ENCODE results near the gene C17orf107. TPM values are rescaled to one million over a fixed set of nuclear protein-coding genes. Genes with fewer than 3 reads are reported as not detected.

C17orf107 gene
- polyA plus RNA-seq, 1 of the 3 experiments (the other 2 are of a cell fraction): 0.44 TPM

GRCh38 chr17:4861052-4861451 is 38.3 kb upstream of the C17orf107 start:
- Histone ChIP-seq H3K27ac (ENCODE audit: low read depth in 2 of 2, low read length in 1 of 2) (no peak overlapping the region), H3K79me2 (ENCODE audit: insufficient read depth) (peaks cover 33% of the 10 kb centered on the region), H3F3A (replicated peaks; ENCODE audit: insufficient read depth) (no peaks in the 10 kb centered on the region), H3K27me3 (ENCODE audit: insufficient read depth) (no peaks in the 10 kb centered on the region), H3K9ac (no peak overlapping the region), H2AFZ (ENCODE audit: low read depth) (no peak overlapping the region), H4K20me1 (ENCODE audit: insufficient read depth) (no peaks in the 10 kb centered on the region), H3K36me3 (replicated peaks in 1 of 2; ENCODE audit: control insufficient read depth in 1 of 2, insufficient read depth in 2 of 2, low read length in 1 of 2) (no peaks in the 10 kb centered on the region), H3K4me2 (no peak overlapping the region), H3K4me3 (ENCODE audit: low read depth in 2 of 2, low read length in 1 of 2) (no peak overlapping the region), H3K9me2 (no peaks in the 10 kb centered on the region), H3K9me3 (no peaks in the 10 kb centered on the region), H3K4me1 (ENCODE audit: control insufficient read depth in 1 of 2, insufficient read depth in 2 of 2, low read depth in 1 of 2, low read length in 1 of 2) (peaks cover 18 to 32% of the 10 kb centered on the region in 2 experiments)
- WGBS (ENCODE audit: low lambda C conversion rate): 97% methylated on average over 16 of the region's 16 CpGs
- CTCF ChIA-PET: interaction anchor here (1.2 kb wide), 1 partner anchor 71 kb away, joined by 4 read pairs; no protein-coding TSS in a partner anchor
- no peak for DNase-seq
- POLR2A ChIA-PET: no interaction called here
- no peak for TF ChIP-seq RXRA (IDR thresholded peaks at IDR 0.05; ENCODE audit: borderline replicate concordance, low read depth)
- TF ChIP-seq YY1 (IDR thresholded peaks at IDR 0.05; ENCODE audit: low read depth): no peak
- TF ChIP-seq MXI1 (IDR thresholded peaks at IDR 0.05; ENCODE audit: low read depth, low read length): no peak

GRCh38 chr17:4862720-4863119 is 36.6 kb upstream of the C17orf107 start:
- POLR2A ChIA-PET: no interaction called here
- TF ChIP-seq NFIC (IDR thresholded peaks at IDR 0.05; ENCODE audit: borderline replicate concordance) (no peak), ZBTB33 (IDR thresholded peaks at IDR 0.05; ENCODE audit: borderline replicate concordance, low read depth) (no peak), GATA2 (CRISPR knock-in tag; IDR thresholded peaks at IDR 0.05) (no peak), TEAD4 (IDR thresholded peaks at IDR 0.05; ENCODE audit: borderline replicate concordance, insufficient read depth) (no peak), GABPA (IDR thresholded peaks at IDR 0.05; ENCODE audit: low read depth) (no peak), TCF12 (IDR thresholded peaks at IDR 0.05) (no peak), POLR2AphosphoS5 (IDR thresholded peaks at IDR 0.05; ENCODE audit: low read depth, low read length) (no peak), RAD21 (IDR thresholded peaks at IDR 0.05; ENCODE audit: low read length) (no peak), FOXJ3 (CRISPR knock-in tag; IDR thresholded peaks at IDR 0.05) (no peak), SIN3A (IDR thresholded peaks at IDR 0.05; ENCODE audit: borderline replicate concordance, low read depth, low read length) (no peak), FOXM1 (IDR thresholded peaks at IDR 0.05; ENCODE audit: low read depth) (no peak), REST (IDR thresholded peaks at IDR 0.05; ENCODE audit: low read depth, low read length) (no peak), RXRA (IDR thresholded peaks at IDR 0.05; ENCODE audit: borderline replicate concordance, low read depth) (no peak), FOSL2 (IDR thresholded peaks at IDR 0.05; ENCODE audit: borderline replicate concordance, low read depth) (no peak), TAF1 (IDR thresholded peaks at IDR 0.05; ENCODE audit: borderline replicate concordance, low read depth, low read length) (no peak), MXI1 (IDR thresholded peaks at IDR 0.05; ENCODE audit: low read depth, low read length) (no peak), CTCF (IDR thresholded peaks at IDR 0.05) (no peak), YY1 (IDR thresholded peaks at IDR 0.05; ENCODE audit: low read depth) (no peak), IRF3 (IDR thresholded peaks at IDR 0.05; ENCODE audit: low read depth, low read length) (no peak)

More at GRCh38 chr17:4862720-4863119, 36.6 kb upstream of the C17orf107 start:
- no peaks in the 10 kb centered on the region for H3K36me3 ChIP-seq (replicated peaks in 1 of 2; ENCODE audit: control insufficient read depth in 1 of 2, insufficient read depth in 2 of 2, low read length in 1 of 2)
- H3K9me2 ChIP-seq: no peaks in the 10 kb centered on the region
- no peak for DNase-seq
- 94% methylated on average over 4 of the region's 4 CpGs for WGBS (ENCODE audit: low lambda C conversion rate)
- H2AFZ ChIP-seq (ENCODE audit: low read depth): no peak overlapping the region
- peaks cover 15 to 17% of the 10 kb centered on the region in 2 experiments for H3K4me1 ChIP-seq (ENCODE audit: control insufficient read depth in 1 of 2, insufficient read depth in 2 of 2, low read depth in 1 of 2, low read length in 1 of 2)
- H3K27me3 ChIP-seq (ENCODE audit: insufficient read depth): no peaks in the 10 kb centered on the region
- peaks cover 27% of the 10 kb centered on the region for H3K79me2 ChIP-seq (ENCODE audit: insufficient read depth)
- no peak overlapping the region for H3K4me2 ChIP-seq
- CTCF ChIA-PET: no interaction called here
- H4K20me1 ChIP-seq (ENCODE audit: insufficient read depth): no peaks in the 10 kb centered on the region
- H3F3A ChIP-seq (replicated peaks; ENCODE audit: insufficient read depth): no peaks in the 10 kb centered on the region
- H3K4me3 ChIP-seq (ENCODE audit: low read depth in 2 of 2, low read length in 1 of 2): no peak overlapping the region
- H3K9me3 ChIP-seq: no peaks in the 10 kb centered on the region
- no peak overlapping the region for H3K27ac ChIP-seq (ENCODE audit: low read depth in 2 of 2, low read length in 1 of 2)
- H3K9ac ChIP-seq: no peak overlapping the region
